A549 treated with Mapracorat at 1 μM for 4 hours (cell line): ENCODE measurements around the gene BRMS1. TPM values are rescaled to one million over a fixed set of nuclear protein-coding genes. Genes with fewer than 3 reads are reported as not detected.

Experiments used
- total RNA-seq: library from RNA; stranded (reverse); fragments of 200-300 nt; extraction: Qiagen RNA extraction; gene quantifications from 5 replicates; pipeline ENCODE4 v1.2.3, GENCODE V29; 2022

BRMS1 gene, protein sequence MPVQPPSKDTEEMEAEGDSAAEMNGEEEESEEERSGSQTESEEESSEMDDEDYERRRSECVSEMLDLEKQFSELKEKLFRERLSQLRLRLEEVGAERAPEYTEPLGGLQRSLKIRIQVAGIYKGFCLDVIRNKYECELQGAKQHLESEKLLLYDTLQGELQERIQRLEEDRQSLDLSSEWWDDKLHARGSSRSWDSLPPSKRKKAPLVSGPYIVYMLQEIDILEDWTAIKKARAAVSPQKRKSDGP
- 74.1 to 98.9 TPM (median 84.5 TPM) in 5 replicates for total RNA-seq

GRCh38 chr11:66344550-66345315, at the start of gene BRMS1:
BRMS1 (minus strand) TSS chr11:66345104; CDS start chr11:66342234, 2,870 bp downstream.

GRCh38 chr11:66371627-66372415, 26.9 kb upstream of the BRMS1 start, which contains the start of gene SLC29A2:
SLC29A2 (minus strand) TSS chr11:66371760; CDS start chr11:66371591, 169 bp downstream.

DNA sequence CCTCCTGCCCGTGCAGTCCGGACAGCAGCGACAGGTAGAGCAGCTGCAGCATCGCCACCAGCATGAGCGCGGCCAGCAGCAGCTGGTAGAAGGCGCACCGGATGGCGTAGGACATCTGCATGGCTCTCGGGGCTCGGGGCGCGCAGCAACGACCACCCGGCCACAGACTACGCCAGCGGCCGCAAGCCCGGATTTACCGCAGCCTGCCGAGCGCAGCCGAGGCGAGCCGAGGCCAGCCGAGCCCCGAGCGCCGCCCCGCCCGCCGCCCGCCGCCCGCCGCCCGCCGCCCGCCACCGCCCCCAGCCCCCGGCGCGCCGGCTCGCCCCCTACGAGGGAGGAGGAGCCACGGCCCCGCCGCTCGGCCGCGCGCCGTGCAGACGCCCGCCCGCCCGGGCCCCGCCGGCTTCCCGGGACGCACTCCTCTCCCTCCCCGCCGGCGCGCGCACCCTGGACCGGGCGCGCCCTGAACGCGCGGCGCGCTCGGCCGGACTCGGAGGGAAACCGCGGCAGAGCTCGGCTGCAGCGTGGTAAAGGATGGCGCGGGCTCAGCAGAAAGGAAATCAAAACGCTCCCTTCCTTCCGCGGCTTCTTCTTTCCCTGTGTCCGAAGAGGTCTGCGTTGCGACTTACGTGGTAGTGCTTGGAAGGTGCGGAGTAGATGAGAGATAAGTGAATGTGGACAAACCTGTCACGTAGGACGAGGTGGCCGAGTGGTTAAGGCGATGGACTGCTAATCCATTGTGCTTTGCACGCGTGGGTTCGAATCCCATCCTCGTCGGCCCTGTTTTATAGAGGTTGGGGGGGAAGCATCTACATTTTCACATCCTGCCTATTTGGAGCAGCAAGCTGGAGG, 2.7 kb upstream of the BRMS1 start, which contains the start of gene B4GAT1:
B4GAT1 (minus strand) TSS at position 205 of the 852 bp plus-strand sequence; CDS start at position 121, 84 bp downstream.

GRCh38 chr11:66336234-66337102, 8.4 kb downstream of the BRMS1 start, which contains the start of gene RIN1:
RIN1 (minus strand) TSS chr11:66336434; CDS start chr11:66336402, 32 bp downstream.

GRCh38 chr11:66316849-66317251, 28.1 kb downstream of the BRMS1 start, which contains the start of gene CD248:
CD248 (minus strand) TSS chr11:66317044; CDS start chr11:66317027, 17 bp downstream.

DNA sequence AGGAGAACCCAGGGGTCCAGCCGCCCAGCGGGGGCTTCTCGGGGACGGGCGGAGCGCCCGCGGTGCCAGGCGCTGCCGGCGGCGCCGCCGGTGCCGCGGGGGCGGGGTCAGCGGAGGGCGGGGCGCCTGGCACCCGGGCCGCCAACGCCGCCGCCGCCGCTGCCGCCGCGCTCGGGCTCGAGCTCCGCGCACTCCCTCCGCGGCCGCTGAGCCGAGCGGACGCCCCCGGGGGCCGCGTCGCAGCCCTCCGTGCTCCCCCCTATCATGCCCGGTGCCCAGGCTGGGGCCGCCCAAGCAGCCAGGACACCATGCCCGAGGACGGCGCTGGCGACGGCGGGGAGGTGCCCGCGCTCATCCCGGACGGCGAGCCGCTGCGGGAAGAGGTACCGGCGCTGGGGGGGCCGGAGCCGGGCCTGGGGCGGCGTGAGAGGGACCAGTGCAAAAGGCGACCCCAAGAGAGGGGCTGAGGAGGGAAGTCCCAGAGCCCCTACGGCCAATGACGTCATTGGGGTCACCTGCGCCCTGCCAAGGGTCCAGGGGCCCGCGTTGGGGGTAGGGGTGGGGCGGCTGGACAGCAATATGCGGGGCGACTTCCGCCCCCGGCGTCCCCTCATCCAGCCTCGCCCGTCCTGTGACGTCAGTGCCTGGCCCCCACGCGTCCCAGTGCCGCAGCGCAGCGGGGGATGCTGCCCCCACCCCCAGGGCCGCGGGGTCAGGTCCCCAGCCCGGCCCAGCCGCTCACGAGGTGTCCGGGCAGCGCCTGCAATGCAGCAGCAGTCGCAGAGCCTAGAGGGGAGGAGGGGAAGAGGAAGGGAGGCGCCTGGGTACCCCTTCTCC, 53.0 kb downstream of the BRMS1 start, which contains the start of gene TMEM151A:
TMEM151A (plus strand) TSS at position 189 of the 837 bp plus-strand sequence; CDS start at position 309, 120 bp downstream.

GRCh38 chr11:66288671-66289547, 56.0 kb downstream of the BRMS1 start, which contains the start of gene YIF1A:
YIF1A (minus strand) TSS chr11:66289143; CDS start chr11:66288985, 158 bp downstream.

Other genes starting within 250 kb of the BRMS1 start
- 35.5 to 49.9 TPM (median 45.3 TPM) in 5 replicates for gene KLC2, start 87.4 kb downstream of the BRMS1 start, total RNA-seq
- 128 to 156 TPM (median 142 TPM) in 5 replicates for gene RAB1B, start 76.5 kb downstream of the BRMS1 start, total RNA-seq
- 2.2 to 3.4 TPM (median 2.4 TPM) in 5 replicates for gene CNIH2, start 66.9 kb downstream of the BRMS1 start, total RNA-seq
- gene YIF1A, start 56.0 kb downstream of the BRMS1 start, total RNA-seq, result 94.5 to 120 TPM (median 118 TPM) in 5 replicates
- 1.9 to 4.0 TPM (median 3.6 TPM) in 5 replicates for gene TMEM151A, start 53.2 kb downstream of the BRMS1 start, total RNA-seq
- not detected in 5 replicates for gene CD248, start 28.1 kb downstream of the BRMS1 start, total RNA-seq
- 23.9 to 37.3 TPM (median 32.9 TPM) in 5 replicates for gene RIN1, start 8.7 kb downstream of the BRMS1 start, total RNA-seq
- gene B4GAT1, start 2.5 kb upstream of the BRMS1 start, total RNA-seq, result 12.7 to 20.1 TPM (median 17.5 TPM) in 5 replicates
- 6.4 to 7.5 TPM (median 6.8 TPM) in 5 replicates for gene SLC29A2, start 26.7 kb upstream of the BRMS1 start, total RNA-seq
- not detected in 5 replicates for gene NPAS4, start 75.9 kb upstream of the BRMS1 start, total RNA-seq
- 96.7 to 118 TPM (median 111 TPM) in 5 replicates for gene MRPL11, start 93.7 kb upstream of the BRMS1 start, total RNA-seq
- 3.6 to 5.6 TPM (median 5.1 TPM) in 5 replicates for gene PELI3, start 121.8 kb upstream of the BRMS1 start, total RNA-seq
- 52.7 to 59.0 TPM (median 57.5 TPM) in 5 replicates for gene DPP3, start 135.3 kb upstream of the BRMS1 start, total RNA-seq
- gene BBS1, start 165.5 kb upstream of the BRMS1 start, total RNA-seq, result 8.2 to 11.7 TPM (median 9.5 TPM) in 5 replicates
- 6.2 to 14.4 TPM (median 13.6 TPM) in 5 replicates for gene ZDHHC24, start 200.9 kb upstream of the BRMS1 start, total RNA-seq
- not detected in 5 replicates for gene ACTN3, start 201.8 kb upstream of the BRMS1 start, total RNA-seq
- gene CTSF, start 223.5 kb upstream of the BRMS1 start, total RNA-seq, result 30.3 to 40.9 TPM (median 33.5 TPM) in 5 replicates
- 0.60 to 0.67 TPM (median 0.63 TPM) in 5 replicates for gene CCDC87, start 248.0 kb upstream of the BRMS1 start, total RNA-seq
- gene CCS, start 248.1 kb upstream of the BRMS1 start, total RNA-seq, result 26.2 to 30.7 TPM (median 27.4 TPM) in 5 replicates